SW 1271 (cell line): Measurements from ENCODE around the gene EPM2A.
A peak's percentile ranks its signal among the peaks of the same experiment; 100 is the strongest.
"Not testable (repeated sequence)": the region's sequence is repeated elsewhere in the genome, so short reads cannot be mapped to it uniquely, and the experiment has no call there.

ENCODE experiments used
- DNase-seq, 2 experiments: peaks; one replicate each; lab custom pipeline; 2025; lab: John Stamatoyannopoulos, UW

EPM2A gene

DNA sequence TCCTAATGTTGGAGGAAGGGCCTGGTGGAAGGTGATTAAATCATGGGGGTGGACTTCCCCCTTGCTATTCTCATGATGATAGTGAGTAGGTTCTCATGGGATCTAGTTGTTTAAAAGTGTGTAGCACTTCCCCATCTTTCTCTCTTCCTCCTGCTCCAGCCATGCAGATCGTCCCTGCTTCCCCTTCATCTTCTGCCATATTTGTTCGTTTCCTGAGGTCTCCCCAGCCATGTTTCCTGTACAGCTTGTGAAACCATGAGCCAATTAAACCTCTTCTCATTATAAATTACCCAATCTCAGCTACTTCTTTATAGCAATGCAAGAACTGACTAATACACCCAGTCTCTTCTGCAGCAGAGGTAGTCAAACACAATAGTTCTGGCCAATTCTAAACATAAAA lies 5.4 kb downstream of the EPM2A start:
- no peak for DNase-seq

GRCh38 chr6:145728444-145729385 lies 6.6 kb downstream of the EPM2A start:
- DNase-seq: no peak

DNA sequence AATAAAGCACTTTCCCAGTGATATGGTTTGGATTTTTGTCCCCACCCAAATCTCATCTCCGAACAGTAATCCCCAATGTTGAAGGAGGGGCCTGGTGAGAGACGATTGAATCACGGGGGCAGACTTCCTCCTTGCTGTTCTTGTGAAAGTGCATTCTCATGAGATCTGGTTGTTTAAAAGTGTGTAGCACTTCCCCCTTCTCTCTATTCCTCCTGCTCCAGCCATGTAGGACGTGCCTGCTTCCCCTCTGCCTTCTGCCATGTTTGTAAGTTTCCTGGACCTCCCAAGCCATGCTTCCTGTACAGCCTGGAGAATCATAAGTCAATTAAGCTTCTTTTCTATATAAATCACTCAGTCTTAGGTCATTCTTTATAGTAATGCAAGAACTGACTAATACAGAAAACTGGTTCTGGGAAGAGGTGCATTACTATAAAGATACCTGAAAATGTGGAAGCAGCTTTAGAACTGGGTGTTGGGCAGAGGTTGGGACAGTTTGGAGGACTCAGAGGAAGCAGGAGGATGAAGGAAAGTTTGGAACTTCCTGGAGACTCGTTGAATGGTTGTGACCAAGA lies 7.4 kb downstream of the EPM2A start:
- no peak for DNase-seq

DNA sequence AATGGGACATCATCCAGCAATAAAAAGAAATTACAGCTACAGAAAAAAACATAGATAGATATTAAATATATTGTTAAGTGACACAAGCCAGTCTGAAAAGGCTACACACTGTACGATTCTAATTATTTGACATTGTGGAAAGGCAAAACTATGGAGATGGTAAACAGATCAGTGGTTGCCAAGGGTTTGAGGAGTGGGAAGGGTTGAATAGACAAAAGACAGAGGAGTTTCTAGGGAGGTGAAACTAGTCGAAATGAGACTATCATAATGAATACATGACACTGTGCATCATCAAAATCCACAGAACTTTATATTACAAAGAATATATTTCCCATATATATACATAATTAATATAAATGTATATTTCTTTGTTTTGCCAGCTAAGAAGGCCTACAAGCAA lies 9.8 kb downstream of the EPM2A start:
- DNase-seq: no peak

GRCh38 chr6:145723646-145724045 lies 11.7 kb downstream of the EPM2A start:
- DNase-seq: no peak

- DNase-seq: no peak
Observed at GRCh38 chr6:145722190-145722589, 13.1 kb downstream of the EPM2A start.

GRCh38 chr6:145721144-145721543 lies 14.2 kb downstream of the EPM2A start:
- no peak for DNase-seq

DNA sequence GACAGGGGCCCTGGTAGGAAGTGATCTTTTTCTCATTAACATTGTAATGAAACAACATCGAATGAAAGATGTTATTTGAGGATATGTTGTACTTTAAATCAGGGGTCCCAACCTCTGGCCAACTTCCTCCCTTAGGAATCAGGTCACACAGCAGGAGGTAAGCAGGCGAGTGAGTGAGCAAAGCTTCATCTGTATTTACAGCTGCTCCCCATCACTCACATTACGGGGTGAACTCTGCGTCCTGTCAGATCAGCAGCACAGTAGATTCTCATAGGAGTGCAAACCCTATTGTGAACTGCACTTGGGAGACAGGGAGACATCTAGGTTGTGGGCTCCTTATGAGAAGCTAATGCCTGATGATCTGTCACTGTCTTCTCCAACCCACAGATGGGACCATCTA lies 19.9 kb downstream of the EPM2A start:
- no peak for DNase-seq

DNA sequence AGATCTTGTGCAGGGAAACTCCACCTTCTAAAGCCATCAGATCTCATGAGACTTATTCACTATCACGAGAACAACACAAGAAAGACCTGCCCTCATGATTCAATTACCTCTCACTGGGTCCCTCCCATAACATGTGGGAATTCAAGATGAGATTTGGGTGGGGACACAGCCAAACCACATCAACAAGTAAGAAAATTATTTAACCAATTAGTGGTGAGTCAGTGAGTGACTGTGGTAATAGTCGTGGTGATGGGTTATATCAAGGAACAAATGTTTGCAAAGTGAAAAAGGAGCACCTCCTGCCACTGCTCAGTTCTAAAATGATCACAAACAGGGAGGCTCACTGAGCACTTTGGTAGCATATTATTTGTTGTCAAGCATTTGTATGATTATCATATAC lies 20.6 kb downstream of the EPM2A start:
- no peak for DNase-seq

GRCh38 chr6:145713773-145714172 lies 21.5 kb downstream of the EPM2A start:
- DNase-seq: no peak

GRCh38 chr6:145711372-145711771 lies 23.9 kb downstream of the EPM2A start:
- DNase-seq: no peak

GRCh38 chr6:145707397-145707796 lies 27.9 kb downstream of the EPM2A start:
- no peak for DNase-seq

DNA sequence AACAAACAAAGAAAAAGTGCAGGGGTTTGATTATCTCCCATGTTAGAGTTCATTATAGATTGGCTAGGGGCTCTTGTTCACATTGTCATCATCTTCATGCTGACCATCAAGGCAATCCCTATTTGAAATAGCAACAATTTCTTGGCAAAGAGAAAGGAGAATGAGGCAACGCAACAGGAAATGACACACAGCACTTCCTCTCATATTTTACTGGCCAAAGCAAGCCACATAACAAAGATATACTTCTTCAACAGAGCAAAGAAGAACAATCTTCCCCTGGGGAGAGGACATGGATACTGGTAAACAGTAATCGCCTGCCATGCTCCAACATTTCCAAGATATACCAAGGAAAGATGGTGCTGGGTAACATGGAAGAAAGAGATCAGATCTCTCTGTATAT lies 29.8 kb downstream of the EPM2A start:
- peak in 1 of 2 experiments; percentile 23 for DNase-seq

GRCh38 chr6:145704143-145704781 lies 31.1 kb downstream of the EPM2A start:
- DNase-seq: peak in 1 of 2 experiments; percentile 25

DNA sequence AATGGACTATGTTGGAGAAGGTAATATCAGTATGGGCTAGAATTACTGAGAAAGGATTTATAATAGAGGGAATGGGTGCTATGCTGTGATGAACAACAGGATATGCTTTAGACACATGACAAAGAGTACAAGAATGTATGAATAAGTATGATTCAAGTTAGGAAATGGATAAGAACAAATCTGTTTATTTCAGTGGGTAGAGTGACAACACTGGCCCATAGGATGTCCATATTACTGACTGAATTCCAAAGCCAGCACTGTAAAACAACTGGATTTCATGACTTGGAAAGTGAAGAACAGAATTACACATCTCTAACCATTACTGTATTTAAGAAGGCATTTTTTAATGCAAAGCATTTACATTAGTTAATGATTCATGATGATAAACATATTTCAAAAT lies 35.9 kb downstream of the EPM2A start:
- peak in 1 of 2 experiments; percentile 64 for DNase-seq

DNA sequence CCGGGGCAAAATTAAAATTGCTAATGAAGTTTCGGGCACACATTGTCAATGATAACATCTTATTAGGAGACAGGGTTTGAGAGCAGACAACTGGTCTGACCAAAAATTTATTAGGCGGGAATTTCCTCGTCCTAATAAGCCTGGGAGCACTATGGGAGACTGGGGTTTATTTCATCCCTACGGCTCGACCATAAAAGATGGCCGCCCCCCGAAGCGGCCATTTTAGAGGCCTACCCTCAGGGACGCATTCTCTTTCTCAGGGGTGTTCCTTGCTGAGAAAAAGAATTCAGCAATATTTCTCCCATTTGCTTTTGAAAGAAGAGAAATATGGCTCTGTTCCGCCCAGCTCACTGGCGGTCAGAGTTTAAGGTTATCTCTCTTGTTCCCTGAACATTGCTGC lies 37.9 kb downstream of the EPM2A start:
- not testable (repeated sequence) for DNase-seq

- no peak for DNase-seq
Observed at GRCh38 chr6:145694083-145694737, 41.1 kb downstream of the EPM2A start.

GRCh38 chr6:145690969-145691368 lies 44.4 kb downstream of the EPM2A start:
- no peak for DNase-seq

DNA sequence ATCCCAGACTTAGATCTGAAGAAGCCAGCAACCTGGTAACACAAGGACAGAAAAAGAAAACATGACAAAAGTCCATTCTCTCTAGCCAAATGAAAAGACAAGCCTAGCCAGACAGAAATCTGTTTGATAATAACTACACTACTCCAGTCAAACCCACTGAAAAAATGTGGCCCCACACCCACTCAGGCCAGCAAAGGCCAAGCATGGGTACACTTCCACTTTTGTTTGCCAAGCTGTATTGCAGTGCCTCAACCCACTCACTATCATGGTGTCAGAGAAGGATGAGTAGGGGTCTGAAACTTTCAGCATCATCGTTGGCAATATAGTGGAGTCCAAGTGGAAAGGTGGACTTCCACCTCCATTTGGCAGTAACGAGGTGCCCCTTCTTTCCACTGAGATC lies 45.8 kb downstream of the EPM2A start:
- DNase-seq: no peak

DNA sequence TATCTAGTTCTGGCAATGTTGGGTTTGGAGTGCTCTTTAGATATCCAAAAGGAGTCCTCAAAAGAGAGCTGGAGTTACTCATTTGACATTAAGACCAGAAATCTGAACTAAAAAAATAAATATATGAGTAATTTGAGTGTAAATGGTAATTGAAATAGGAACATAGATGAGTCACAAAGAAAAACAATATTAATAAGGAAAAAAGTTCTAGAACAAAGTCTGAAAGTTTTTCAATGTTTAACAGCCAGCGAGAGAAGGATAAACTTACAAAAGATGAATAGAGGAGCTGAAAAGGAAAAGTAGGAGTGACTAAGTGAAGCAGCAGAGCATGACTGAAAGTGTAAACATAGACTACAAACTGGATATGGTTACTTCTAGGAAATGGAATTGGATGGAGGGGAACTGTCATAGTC lies 46.8 kb downstream of the EPM2A start:
- no peak for DNase-seq

GRCh38 chr6:145685932-145686331 lies 49.4 kb downstream of the EPM2A start:
- no peak for DNase-seq

DNA sequence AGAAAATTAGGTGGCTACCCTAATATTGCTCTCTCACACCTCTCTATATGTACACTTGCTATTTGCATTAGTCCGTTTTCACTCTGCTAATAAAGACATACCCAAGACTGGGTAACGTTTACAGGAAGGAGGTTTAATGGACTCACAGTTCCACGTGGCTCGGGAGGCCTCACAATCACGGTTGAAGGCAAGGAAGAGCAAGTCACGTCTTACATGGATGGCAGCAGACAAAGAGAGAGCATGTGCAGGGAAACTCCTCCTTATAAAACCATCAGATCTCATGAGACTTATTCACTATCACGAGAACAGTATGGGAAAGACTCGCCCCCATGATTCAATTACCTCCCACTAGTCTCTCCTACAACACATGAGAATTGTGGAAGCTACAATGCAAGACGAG lies 53.4 kb downstream of the EPM2A start:
- no peak for DNase-seq

- DNase-seq: no peak
Observed at GRCh38 chr6:145673504-145673903, 61.8 kb downstream of the EPM2A start.
